Neural crest cell (in vitro differentiated cells): ENCODE data around the gene IL1R1. TPM values are rescaled to one million over a fixed set of nuclear protein-coding genes. Genes with fewer than 3 reads are reported as not detected.

ENCODE experiments used
- DNase-seq: peaks from one replicate; pipeline ENCODE4 v3.0.0; 2021; ENCODE audit warnings: low read depth, mixed read lengths, low spot score
- H3K27ac Mint-ChIP-seq: one replicate; pipeline ENCODE4 v1.8.0; 2021; ENCODE audit warnings: mild to moderate bottlenecking, mixed read lengths; ENCODE audit not compliant: unreplicated experiment
- H3K27me3 Mint-ChIP-seq: 2 replicates; pipeline ENCODE4 v1.8.0; 2021; ENCODE audit warnings: low read depth, mild to moderate bottlenecking, mixed read lengths
- H3K36me3 Mint-ChIP-seq: 2 replicates; pipeline ENCODE4 v1.8.0; 2021; ENCODE audit warnings: low read depth, mild to moderate bottlenecking, mixed read lengths
- H3K4me1 Mint-ChIP-seq: 2 replicates; pipeline ENCODE4 v1.8.0; 2021; ENCODE audit warnings: mixed read lengths
- H3K4me3 Mint-ChIP-seq: one replicate; pipeline ENCODE4 v1.8.0; 2021; ENCODE audit warnings: mild to moderate bottlenecking, mixed read lengths
- H3K9me3 Mint-ChIP-seq: 2 replicates; pipeline ENCODE4 v1.8.0; 2021; ENCODE audit warnings: mixed read lengths
- CTCF ChIP-seq: fragments of 200-600 bp; sonication (generic); conservative IDR thresholded peaks from 2 replicates; pipeline ENCODE4 v1.5.0; 2021; ENCODE audit warnings: antibody characterized with exemption, mild to moderate bottlenecking
- total RNA-seq: library from RNA; stranded (reverse); gene quantifications from 2 replicates; pipeline ENCODE4 v1.2.1, GENCODE V29; 2021

The IL1R1 gene
- total RNA-seq, 1 donor from 2014 or later = 0.14 TPM

GRCh38 chr2:102190430-102191107 lies 48.0 kb downstream of the IL1R1 start:
- Mint-ChIP-seq H3K4me3 (peak overlapping the region; percentile 15), H3K36me3 (no peaks in the 10 kb centered on the region), H3K27ac (no peak overlapping the region), H3K9me3 (no peaks in the 10 kb centered on the region), H3K4me1 (peaks cover 4% of the 10 kb centered on the region), H3K27me3 (peaks cover 38% of the 10 kb centered on the region)
- DNase-seq = no peak
- TF ChIP-seq CTCF = no peak

DNA sequence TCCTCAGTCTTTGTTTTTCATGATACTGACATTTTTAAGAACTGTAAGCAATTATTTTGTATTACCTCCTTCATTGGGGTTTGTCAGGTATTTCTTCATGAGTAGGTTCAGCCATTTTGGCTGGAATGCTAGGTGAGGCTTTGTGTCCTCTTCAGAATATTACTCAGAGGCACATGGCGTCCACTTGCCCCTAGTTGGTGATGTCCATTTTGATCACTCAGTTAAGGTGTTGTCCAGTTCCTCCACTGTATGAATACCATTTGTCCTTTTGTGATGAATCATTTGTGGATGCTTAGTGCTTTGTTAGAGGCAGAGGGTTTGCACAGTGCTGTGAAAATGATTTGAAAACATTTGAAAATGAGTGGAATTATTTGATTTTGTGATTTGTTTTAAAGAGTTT lies 49.0 kb downstream of the IL1R1 start:
- Mint-ChIP-seq H3K36me3 (no peaks in the 10 kb centered on the region), H3K27ac (no peak overlapping the region), H3K27me3 (peaks cover 29% of the 10 kb centered on the region), H3K4me1 (peaks cover 4% of the 10 kb centered on the region), H3K4me3 (no peak overlapping the region), H3K9me3 (no peaks in the 10 kb centered on the region)
- TF ChIP-seq CTCF = no peak
- DNase-seq = no peak

- H3K9me3 Mint-ChIP-seq = no peaks in the 10 kb centered on the region
- no peaks in the 10 kb centered on the region for H3K4me1 Mint-ChIP-seq
- TF ChIP-seq CTCF = no peak
- H3K27me3 Mint-ChIP-seq = peaks cover 24% of the 10 kb centered on the region
- no peak overlapping the region for H3K27ac Mint-ChIP-seq
- DNase-seq = no peak
- H3K36me3 Mint-ChIP-seq = no peaks in the 10 kb centered on the region
- no peak overlapping the region for H3K4me3 Mint-ChIP-seq
These were observed 50.5 kb downstream of the IL1R1 start for GRCh38 chr2:102193074-102193473.

DNA sequence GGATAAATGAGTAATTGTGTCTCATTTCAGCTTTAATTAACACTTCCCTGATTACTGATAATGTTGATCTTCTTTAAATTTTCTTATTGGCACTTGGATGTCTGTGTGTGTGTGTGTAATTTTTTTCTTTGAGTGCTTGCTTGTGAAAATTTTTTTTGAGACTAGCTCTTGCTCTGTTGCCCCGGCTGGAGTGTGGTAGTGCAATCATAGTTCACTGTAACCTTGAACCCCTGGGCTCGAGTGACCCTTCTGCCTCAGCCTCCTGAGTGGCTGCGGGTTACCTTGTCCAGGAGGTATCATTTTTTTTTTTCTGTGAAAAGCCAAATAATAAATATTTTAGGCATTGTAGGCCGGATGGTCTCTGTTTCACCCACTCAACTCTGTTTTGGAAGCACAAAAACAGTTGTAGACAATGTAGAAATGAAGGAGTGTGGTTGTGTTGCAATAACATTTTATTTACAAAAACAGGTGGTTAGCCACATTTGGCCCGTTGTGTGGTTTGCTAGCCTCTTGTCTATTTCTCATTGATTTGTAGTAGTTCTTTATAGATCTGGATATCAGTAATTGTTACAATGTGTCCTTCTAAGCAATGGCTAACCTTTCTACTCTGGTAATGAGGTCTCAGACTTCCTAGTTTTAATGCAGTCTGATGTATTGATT lies 52.2 kb downstream of the IL1R1 start:
- DNase-seq = no peak
- TF ChIP-seq CTCF = no peak
- Mint-ChIP-seq H3K4me3 (no peak overlapping the region), H3K4me1 (no peaks in the 10 kb centered on the region), H3K9me3 (no peaks in the 10 kb centered on the region), H3K27me3 (peaks cover 18% of the 10 kb centered on the region), H3K27ac (no peak overlapping the region), H3K36me3 (no peaks in the 10 kb centered on the region)

- Mint-ChIP-seq H3K9me3 (peaks cover 4% of the 10 kb centered on the region), H3K27ac (no peak overlapping the region), H3K4me3 (no peak overlapping the region), H3K27me3 (peaks cover 18% of the 10 kb centered on the region), H3K4me1 (no peaks in the 10 kb centered on the region), H3K36me3 (no peaks in the 10 kb centered on the region)
- DNase-seq = no peak
- TF ChIP-seq CTCF = no peak
These were observed 55.0 kb downstream of the IL1R1 start for GRCh38 chr2:102197389-102198137.
